K562 (cell line): ENCODE measurements around the gene SNRNP48. TPM values are rescaled to one million over a fixed set of nuclear protein-coding genes. Genes with fewer than 3 reads are reported as not detected.

Experiments used
- ARID4B ChIP-seq: sonication (generic); formaldehyde crosslinking; IDR thresholded peaks from 2 replicates; pipeline ENCODE4 v1.8.0; 2022; ENCODE audit warnings: mild to moderate bottlenecking, missing genetic modification reagents
- CBFA2T2 ChIP-seq: fragments of 450-650 bp; conservative IDR thresholded peaks from 2 replicates; pipeline ENCODE4 v1.6.1; 2017; ENCODE audit warnings: mild to moderate bottlenecking
- CBFA2T3 ChIP-seq: fragments of 450-650 bp; IDR thresholded peaks from 2 replicates; pipeline ENCODE4 v1.6.1; 2017
- CTBP1 ChIP-seq: fragments of 450-650 bp; IDR thresholded peaks from 2 replicates; pipeline ENCODE4 v1.6.1; 2016; ENCODE audit warnings: borderline replicate concordance
- DPF2 ChIP-seq: fragments of 450-650 bp; IDR thresholded peaks from 2 replicates; pipeline ENCODE4 v1.6.1; 2016
- GATA2 ChIP-seq: sonication (generic); formaldehyde crosslinking; IDR thresholded peaks from 2 replicates; pipeline ENCODE4 v1.4.0; 2020; ENCODE audit warnings: mild to moderate bottlenecking, missing genetic modification reagents
- JUNB ChIP-seq: fragments of 450-650 bp; formaldehyde crosslinking; conservative IDR thresholded peaks from 2 replicates; pipeline ENCODE4 v1.4.0; 2020; ENCODE audit warnings: mild to moderate bottlenecking
- JUND ChIP-seq, 2 experiments: IDR thresholded peaks; 2 replicates in 1 of 2; 3 replicates in 1 of 2; pipeline ENCODE4 v1.6.1; 2011; ENCODE audit warnings: borderline replicate concordance in 2 of 2, low read depth in 2 of 2, low read length in 2 of 2, improper control_type of control experiment in 1 of 2, missing biosample characterization in 1 of 2, missing genetic modification characterization in 1 of 2, missing genetic modification reagents in 1 of 2
- SOX6 ChIP-seq: fragments of 450-650 bp; IDR thresholded peaks from 2 replicates; pipeline ENCODE4 v1.6.1; 2014; ENCODE audit warnings: mild to moderate bottlenecking
- TAL1 ChIP-seq: fragments of 450-650 bp; IDR thresholded peaks from 2 replicates; pipeline ENCODE4 v1.6.1; 2016; ENCODE audit warnings: mild to moderate bottlenecking
- TCF3 ChIP-seq: sonication (generic); formaldehyde crosslinking; IDR thresholded peaks from 2 replicates; pipeline ENCODE4 v1.4.0; 2020; ENCODE audit warnings: mild to moderate bottlenecking, missing genetic modification reagents
- polyA plus RNA-seq, 8 experiments: library from polyadenylated mRNA; depleted of rRNA in 4 of 8; stranded (reverse) in 5 of 8; unstranded in 3 of 8; fragments of >200 nt; fragmentation: Nextera tagmentation in 2 of 8; fragmentation: Illumina TruSeq in 1 of 8; extraction: Ambion mirVana in 2 of 8; extraction: Trizol in 1 of 8; gene quantifications; 2 replicates each; pipeline versions ENCODE4 v1.2.1 to v1.2.3, GENCODE V29; 2011 to 2014; ENCODE audit warnings: inconsistent platforms in 1 of 8, missing spikeins in 1 of 8
- total RNA-seq, 7 experiments: library from RNA; depleted of rRNA in 6 of 7; stranded (reverse); fragments of >200 nt in 6 of 7; fragmentation: Illumina TruSeq in 2 of 7; extraction: Trizol in 2 of 7; gene quantifications; 2 replicates each; pipeline versions ENCODE4 v1.2.1 to v1.2.3, GENCODE V29; 2011 to 2021; ENCODE audit warnings: low replicate concordance in 1 of 7
- TF ChIP-seq, protein P1 (sequence below), 2 experiments: fragments of 450-650 bp; IDR thresholded peaks; 2 replicates each; pipeline ENCODE4 v1.6.1; 2016

SNRNP48 gene
- total and polyA plus RNA-seq, 9 of the 15 experiments (the other 6 are each of a cell fraction or from before 2014, with no cell fraction given), result 6.2 to 32.9 (median 18.6) TPM

DNA sequence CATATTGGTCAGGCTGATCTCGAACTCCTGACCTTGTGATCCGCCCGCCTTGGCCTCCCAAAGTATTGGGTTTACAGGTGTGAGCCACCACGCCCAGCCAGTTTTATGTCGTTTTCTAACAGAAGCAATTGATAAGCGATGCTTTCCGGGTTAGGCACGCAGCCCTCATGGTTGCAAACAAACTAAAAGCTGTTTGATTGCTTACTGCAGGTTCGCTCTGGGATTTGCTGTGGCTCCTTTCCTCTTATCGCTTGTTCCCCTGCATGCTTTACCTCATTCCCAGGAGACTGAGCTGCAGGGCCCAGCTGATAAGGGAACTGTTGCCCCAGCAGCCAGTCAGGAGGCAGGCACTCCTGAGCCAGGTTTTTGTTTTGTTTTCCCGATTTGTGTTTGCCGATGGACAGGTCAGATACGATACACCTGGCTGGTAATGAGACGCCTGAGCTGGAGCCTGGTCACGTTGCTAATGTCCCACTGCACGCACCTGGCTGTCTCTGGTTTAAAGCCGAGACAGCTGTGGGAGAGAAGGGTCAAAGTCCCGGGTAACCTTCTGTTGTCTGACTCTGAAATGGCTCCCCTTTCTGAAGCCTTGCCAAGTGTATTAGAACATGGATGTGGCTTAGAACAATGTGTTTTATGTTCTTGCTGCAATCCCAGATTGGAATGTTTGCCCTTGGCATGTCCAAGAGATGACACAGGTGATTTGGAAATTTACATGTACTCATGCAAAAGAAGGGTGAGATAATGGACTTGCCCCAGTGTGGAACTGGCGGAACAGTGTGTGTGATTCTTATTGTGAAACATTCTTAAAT, 28.6 kb upstream of the SNRNP48 start (continued):
- TF ChIP-seq, protein P1, sequence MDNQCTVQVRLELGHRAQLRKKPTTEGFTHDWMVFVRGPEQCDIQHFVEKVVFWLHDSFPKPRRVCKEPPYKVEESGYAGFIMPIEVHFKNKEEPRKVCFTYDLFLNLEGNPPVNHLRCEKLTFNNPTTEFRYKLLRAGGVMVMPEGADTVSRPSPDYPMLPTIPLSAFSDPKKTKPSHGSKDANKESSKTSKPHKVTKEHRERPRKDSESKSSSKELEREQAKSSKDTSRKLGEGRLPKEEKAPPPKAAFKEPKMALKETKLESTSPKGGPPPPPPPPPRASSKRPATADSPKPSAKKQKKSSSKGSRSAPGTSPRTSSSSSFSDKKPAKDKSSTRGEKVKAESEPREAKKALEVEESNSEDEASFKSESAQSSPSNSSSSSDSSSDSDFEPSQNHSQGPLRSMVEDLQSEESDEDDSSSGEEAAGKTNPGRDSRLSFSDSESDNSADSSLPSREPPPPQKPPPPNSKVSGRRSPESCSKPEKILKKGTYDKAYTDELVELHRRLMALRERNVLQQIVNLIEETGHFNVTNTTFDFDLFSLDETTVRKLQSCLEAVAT (IDR thresholded peaks at IDR 0.05), result peak in 1 of 2 experiments; percentile 71; a peak in 1 of 4 replicates
- TF ChIP-seq TAL1 (peak; percentile 68), ARID4B (CRISPR knock-in tag) (no peak), CTBP1 (peak; percentile 81), TCF3 (CRISPR knock-in tag) (peak; percentile 79), DPF2 (0 out of 2 replicates have a peak, but pooled peaks have one; percentile 27), CBFA2T2 (peak; percentile 65), CBFA2T3 (peak; percentile 79), GATA2 (CRISPR knock-in tag) (0 out of 2 replicates have a peak, but pooled peaks have one; percentile 49), JUND (IDR thresholded peaks at IDR 0.05; ENCODE audit: borderline replicate concordance, low read depth, low read length) (no peak), JUND (tag; IDR thresholded peaks at IDR 0.05; ENCODE audit: borderline replicate concordance, low read depth, low read length) (peak; percentile 49; the same call in 1 of the 3 replicates), SOX6 (peak; percentile 77), JUNB (CRISPR knock-in tag) (no peak)
